SK-N-SH (cell line): ENCODE results near the gene HSF5. TPM values are rescaled to one million over a fixed set of nuclear protein-coding genes. Genes with fewer than 3 reads are reported as not detected.

Experiments used
- CTCF ChIA-PET: fragments of 300-600, 350-600 bp; formaldehyde crosslinking; extraction: SDS; loops from one replicate; lab custom pipeline; 2021; lab: Yijun Ruan, JAX
- POLR2A ChIA-PET: fragments of 350-600 bp; sonication (Branson Sonifier 250); formaldehyde crosslinking; extraction: SDS; loops from one replicate; lab custom pipeline; 2020; ENCODE audit warnings: antibody characterized with exemption, inconsistent platforms; lab: Yijun Ruan, JAX
- DNase-seq: peaks from one replicate; pipeline ENCODE4 v3.0.0; 2012
- H2AFZ ChIP-seq: fragments of 200-600 bp; sonication (generic); 2 replicates; pipeline ENCODE4 v1.8.1; 2016; ENCODE audit warnings: antibody characterized with exemption, mild to moderate bottlenecking, low read depth
- H3F3A ChIP-seq: fragments of 200-600 bp; sonication (generic); replicated peaks from 2 replicates; pipeline ENCODE3; 2016; ENCODE audit warnings: antibody characterized with exemption, mild to moderate bottlenecking; ENCODE audit not compliant: insufficient read depth
- H3K27ac ChIP-seq, 2 experiments: fragments of 200-500 bp in 1 of 2; fragments of 200-600 bp in 1 of 2; sonication (Bioruptor generic) in 1 of 2; sonication (generic), shearing (Covaris generic) in 1 of 2; 2 replicates each; pipeline versions ENCODE4 v1.5.1 to v1.6.1; 2014 to 2016; ENCODE audit warnings: low read depth in 2 of 2, inconsistent platforms in 1 of 2, low read length in 1 of 2, mild to moderate bottlenecking in 1 of 2, mixed read lengths in 1 of 2
- H3K27me3 ChIP-seq: fragments of 200-600 bp; sonication (generic), shearing (Covaris generic); 2 replicates; pipeline ENCODE4 v1.6.1; 2016; ENCODE audit warnings: mixed run types; ENCODE audit not compliant: insufficient read depth
- H3K36me3 ChIP-seq, 2 experiments: fragments of 200-500 bp in 1 of 2; fragments of 200-600 bp in 1 of 2; sonication (Bioruptor generic) in 1 of 2; sonication (generic) in 1 of 2; replicated peaks in 1 of 2; 2 replicates each; pipeline versions ENCODE3 to v1.5.1; 2014 to 2016; ENCODE audit warnings: low read length in 1 of 2, mild to moderate bottlenecking in 1 of 2; ENCODE audit not compliant: insufficient read depth in 2 of 2, control insufficient read depth in 1 of 2
- H3K4me1 ChIP-seq, 2 experiments: fragments of 200-500 bp in 1 of 2; fragments of 200-600 bp in 1 of 2; sonication (Bioruptor generic) in 1 of 2; sonication (generic), shearing (Covaris generic) in 1 of 2; 2 replicates each; pipeline versions ENCODE4 v1.5.1 to v1.6.1; 2014 to 2016; ENCODE audit warnings: low read depth in 1 of 2, low read length in 1 of 2, mixed run types in 1 of 2; ENCODE audit not compliant: insufficient read depth in 2 of 2, control insufficient read depth in 1 of 2
- H3K4me2 ChIP-seq: fragments of 200-600 bp; sonication (generic), shearing (Covaris generic); 2 replicates; pipeline ENCODE4 v1.6.1; 2017; ENCODE audit warnings: mixed run types
- H3K4me3 ChIP-seq, 2 experiments: fragments of 200-500 bp in 1 of 2; fragments of 200-600 bp in 1 of 2; sonication (Bioruptor generic) in 1 of 2; sonication (generic), shearing (Covaris generic) in 1 of 2; 2 replicates each; pipeline versions ENCODE4 v1.5.1 to v1.8.1; 2014 to 2016; ENCODE audit warnings: low read depth in 2 of 2, inconsistent platforms in 1 of 2, low read length in 1 of 2, mild to moderate bottlenecking in 1 of 2, mixed read lengths in 1 of 2, moderate library complexity in 1 of 2
- H3K79me2 ChIP-seq: fragments of 200-600 bp; sonication (generic); 2 replicates; pipeline ENCODE4 v1.8.1; 2017; ENCODE audit warnings: mild to moderate bottlenecking; ENCODE audit not compliant: insufficient read depth
- H3K9ac ChIP-seq: fragments of 200-600 bp; sonication (generic); 2 replicates; pipeline ENCODE4 v1.6.1; 2017; ENCODE audit warnings: mixed run types
- H3K9me2 ChIP-seq: fragments of 200-600 bp; sonication (generic); 2 replicates; pipeline ENCODE4 v1.6.1; 2017; ENCODE audit warnings: mixed run types
- H3K9me3 ChIP-seq: fragments of 200-600 bp; sonication (generic); 2 replicates; pipeline ENCODE4 v1.6.1; 2017; ENCODE audit warnings: mixed run types, mild to moderate bottlenecking, moderate library complexity
- H4K20me1 ChIP-seq: fragments of 200-600 bp; sonication (generic); 2 replicates; pipeline ENCODE4 v1.6.1; 2017; ENCODE audit warnings: mild to moderate bottlenecking, mixed run types; ENCODE audit not compliant: insufficient read depth
- ELF1 ChIP-seq: IDR thresholded peaks from 2 replicates; pipeline ENCODE4 v1.4.0; 2012
- EP300 ChIP-seq, 2 experiments: IDR thresholded peaks; 2 replicates each; pipeline versions ENCODE4 v1.4.0 to v1.6.1; 2012; ENCODE audit warnings: borderline replicate concordance in 1 of 2, low read depth in 1 of 2, low read length in 1 of 2
- EZH2phosphoT487 ChIP-seq: fragments of 200-600 bp; sonication (generic); IDR thresholded peaks from 2 replicates; pipeline ENCODE4 v1.6.1; 2017; ENCODE audit warnings: low read depth, mixed run types, mild to moderate bottlenecking, antibody characterized with exemption, moderate library complexity, borderline replicate concordance
- FOSL2 ChIP-seq: IDR thresholded peaks from 2 replicates; pipeline ENCODE4 v1.4.0; 2012; ENCODE audit warnings: low read depth, mild to moderate bottlenecking, moderate library complexity, borderline replicate concordance
- FOXM1 ChIP-seq: IDR thresholded peaks from 2 replicates; pipeline ENCODE4 v1.4.0; 2012; ENCODE audit warnings: low read depth, mild to moderate bottlenecking
- GABPA ChIP-seq: IDR thresholded peaks from 2 replicates; pipeline ENCODE4 v1.4.0; 2012; ENCODE audit warnings: low read depth, mild to moderate bottlenecking
- GATA2 ChIP-seq: sonication (generic); formaldehyde crosslinking; IDR thresholded peaks from 2 replicates; pipeline ENCODE4 v1.5.0; 2020; ENCODE audit warnings: mild to moderate bottlenecking, missing genetic modification reagents
- IRF3 ChIP-seq: fragments of 150-350 bp; IDR thresholded peaks from 2 replicates; pipeline ENCODE4 v1.6.1; 2016; ENCODE audit warnings: mild to moderate bottlenecking, low read depth, low read length
- MAX ChIP-seq: IDR thresholded peaks from 2 replicates; pipeline ENCODE4 v1.4.0; 2012; ENCODE audit warnings: low read depth
- MEF2A ChIP-seq: IDR thresholded peaks from 2 replicates; pipeline ENCODE4 v1.4.0; 2012; ENCODE audit warnings: low read depth, borderline replicate concordance
- MXI1 ChIP-seq: IDR thresholded peaks from 2 replicates; pipeline ENCODE4 v1.6.1; 2012; ENCODE audit warnings: mild to moderate bottlenecking, low read depth, low read length, improper control_type of control experiment
- NRF1 ChIP-seq: IDR thresholded peaks from 2 replicates; pipeline ENCODE4 v1.6.1; 2012; ENCODE audit warnings: low read depth, mild to moderate bottlenecking, low read length
- POLR2AphosphoS5 ChIP-seq: IDR thresholded peaks from 2 replicates; pipeline ENCODE4 v1.6.1; 2012; ENCODE audit warnings: low read depth, low read length
- RCOR1 ChIP-seq: fragments of 150-350 bp; IDR thresholded peaks from 2 replicates; pipeline ENCODE4 v1.6.1; 2017; ENCODE audit warnings: antibody characterized with exemption, low read length
- RXRA ChIP-seq: IDR thresholded peaks from 2 replicates; pipeline ENCODE4 v1.4.0; 2012; ENCODE audit warnings: low read depth, mild to moderate bottlenecking, borderline replicate concordance
- TAF1 ChIP-seq: IDR thresholded peaks from 2 replicates; pipeline ENCODE4 v1.6.1; 2012; ENCODE audit warnings: low read depth, mild to moderate bottlenecking, low read length, moderate library complexity, borderline replicate concordance
- TCF12 ChIP-seq: IDR thresholded peaks from 2 replicates; pipeline ENCODE4 v1.4.0; 2012
- WGBS: methylation state at CpG from one replicate; pipeline ENCODE4 v1.1.6; 2017; ENCODE audit warnings: low lambda C conversion rate; 5-methylcytosine and 5-hydroxymethylcytosine counted together
- polyA plus RNA-seq, 3 experiments: library from polyadenylated mRNA; depleted of rRNA; stranded (reverse); fragments of >200 nt; gene quantifications; 2 replicates each; pipeline ENCODE4 v1.2.3, GENCODE V29; 2012
- TF ChIP-seq, protein P1 (sequence below): fragments of 150-350 bp; IDR thresholded peaks from 2 replicates; pipeline ENCODE4 v1.6.1; 2017; ENCODE audit warnings: antibody characterized with exemption, low read length, low read depth, borderline replicate concordance

The HSF5 gene
- polyA plus RNA-seq, 1 of the 3 experiments (the other 2 are of a cell fraction) = not detected

GRCh38 chr17:58379511-58379824 lies 108.7 kb downstream of the HSF5 start:
- no peaks in the 10 kb centered on the region for H3K9me2 ChIP-seq
- TF ChIP-seq, protein P1, sequence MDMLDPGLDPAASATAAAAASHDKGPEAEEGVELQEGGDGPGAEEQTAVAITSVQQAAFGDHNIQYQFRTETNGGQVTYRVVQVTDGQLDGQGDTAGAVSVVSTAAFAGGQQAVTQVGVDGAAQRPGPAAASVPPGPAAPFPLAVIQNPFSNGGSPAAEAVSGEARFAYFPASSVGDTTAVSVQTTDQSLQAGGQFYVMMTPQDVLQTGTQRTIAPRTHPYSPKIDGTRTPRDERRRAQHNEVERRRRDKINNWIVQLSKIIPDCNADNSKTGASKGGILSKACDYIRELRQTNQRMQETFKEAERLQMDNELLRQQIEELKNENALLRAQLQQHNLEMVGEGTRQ = no peak
- TF ChIP-seq EP300 (IDR thresholded peaks at IDR 0.05; ENCODE audit: borderline replicate concordance in 1 of 2, low read depth in 1 of 2, low read length in 1 of 2) = no peak
- H3K36me3 ChIP-seq = no peaks in the 10 kb centered on the region
- no peaks in the 10 kb centered on the region for H3F3A ChIP-seq
- H4K20me1 ChIP-seq = no peaks in the 10 kb centered on the region
- H3K79me2 ChIP-seq = no peaks in the 10 kb centered on the region
- CTCF ChIA-PET = interaction anchor here (0.6 to 3.0 kb wide), 5 partner anchors 11 to 130 kb away, joined by 3 to 13 read pairs (median 5); no protein-coding TSS in a partner anchor
- H3K27ac ChIP-seq = no peak overlapping the region
- POLR2A ChIA-PET = no interaction called here
- 31% methylated on average over 3 of the region's 3 CpGs for WGBS
- no peak overlapping the region for H3K4me3 ChIP-seq
- H3K9me3 ChIP-seq = no peaks in the 10 kb centered on the region
- no peak overlapping the region for H2AFZ ChIP-seq
- peaks cover 34% of the 10 kb centered on the region for H3K27me3 ChIP-seq
- no peak for DNase-seq
- no peak overlapping the region for H3K4me2 ChIP-seq
- H3K9ac ChIP-seq = no peak overlapping the region
- H3K4me1 ChIP-seq = no peaks in the 10 kb centered on the region

DNA sequence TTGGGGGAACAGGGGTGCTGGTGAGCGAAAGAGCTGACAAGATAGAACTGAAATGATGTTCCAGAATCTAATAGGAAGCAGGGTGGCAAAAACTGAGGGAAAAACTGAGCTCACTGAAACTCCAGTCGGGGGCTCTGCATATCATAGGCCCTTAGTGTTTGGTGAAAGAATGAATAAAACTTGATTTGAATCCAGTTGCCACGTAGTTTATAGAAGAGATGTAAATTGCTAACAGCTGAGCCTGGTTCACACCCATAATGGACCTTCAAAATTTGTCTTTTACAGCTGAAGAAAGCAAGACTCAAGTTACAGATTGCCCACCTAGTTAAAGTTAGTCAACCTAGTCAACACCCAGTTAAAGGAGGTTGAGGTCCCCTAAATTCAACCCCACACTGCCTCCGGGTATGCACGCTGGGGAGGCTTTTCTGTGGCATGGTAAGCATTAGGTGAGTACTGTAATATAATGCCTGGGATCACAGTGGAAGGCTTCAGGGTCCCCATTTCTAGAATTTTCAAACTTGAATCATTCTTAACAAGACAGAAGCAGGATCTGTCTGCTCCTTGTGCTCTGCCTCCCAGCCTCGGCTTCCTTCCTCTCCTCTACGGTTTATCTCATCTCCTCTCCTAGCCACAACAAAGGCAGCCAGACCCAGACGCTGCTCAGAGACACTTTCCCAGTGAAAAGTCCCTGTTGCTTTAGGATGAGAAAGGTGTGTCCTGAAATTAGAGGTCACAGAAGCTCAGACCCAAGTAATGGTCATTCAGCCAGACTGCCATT lies 109.3 kb downstream of the HSF5 start:
- Histone ChIP-seq H3K4me1 (no peaks in the 10 kb centered on the region), H3K36me3 (no peaks in the 10 kb centered on the region), H3K79me2 (no peaks in the 10 kb centered on the region), H3K9me2 (no peaks in the 10 kb centered on the region), H2AFZ (no peak overlapping the region), H3K4me3 (no peak overlapping the region), H3K9ac (no peak overlapping the region), H3K27ac (no peak overlapping the region), H4K20me1 (no peaks in the 10 kb centered on the region), H3K27me3 (peaks cover 34% of the 10 kb centered on the region), H3K4me2 (no peak overlapping the region), H3F3A (no peaks in the 10 kb centered on the region), H3K9me3 (no peaks in the 10 kb centered on the region)
- POLR2A ChIA-PET = interaction anchor here (1.5 kb wide), 1 partner anchor 26 kb away, joined by 3 read pairs; no protein-coding TSS in a partner anchor
- 32% methylated on average over 8 of the region's 8 CpGs for WGBS
- CTCF ChIA-PET = interaction anchor here (0.6 to 3.0 kb wide), 8 partner anchors 11 to 203 kb away, joined by 3 to 13 read pairs (median 5); partner anchors contain the start of gene RNF43
- TF ChIP-seq IRF3 = no peak
- TF ChIP-seq NRF1 = no peak
- no peak for TF ChIP-seq EZH2phosphoT487
- TF ChIP-seq MXI1 = no peak
- no peak for DNase-seq

- Histone ChIP-seq H2AFZ (no peak overlapping the region), H3K36me3 (no peaks in the 10 kb centered on the region), H3K9ac (no peak overlapping the region), H3K79me2 (no peaks in the 10 kb centered on the region), H3K27me3 (peaks cover 34% of the 10 kb centered on the region), H3F3A (no peaks in the 10 kb centered on the region), H3K27ac (no peak overlapping the region), H3K9me2 (no peaks in the 10 kb centered on the region), H3K4me2 (no peak overlapping the region), H4K20me1 (no peaks in the 10 kb centered on the region), H3K4me3 (no peak overlapping the region), H3K9me3 (no peaks in the 10 kb centered on the region), H3K4me1 (no peaks in the 10 kb centered on the region)
- CTCF ChIA-PET = interaction anchor here (0.6 kb wide), 1 partner anchor 123 kb away, joined by 3 read pairs; no protein-coding TSS in a partner anchor
- POLR2A ChIA-PET = interaction anchor here (1.5 kb wide), 1 partner anchor 25 kb away, joined by 3 read pairs; no protein-coding TSS in a partner anchor
- no peak for DNase-seq
- 51% methylated on average over 5 of the region's 5 CpGs for WGBS
- TF ChIP-seq RCOR1 (no peak), FOXM1 (no peak), EP300 (IDR thresholded peaks at IDR 0.05; ENCODE audit: borderline replicate concordance in 1 of 2, low read depth in 1 of 2, low read length in 1 of 2) (no peak), MAX (no peak), ELF1 (no peak), TCF12 (no peak), RXRA (no peak), GABPA (no peak), FOSL2 (no peak), POLR2AphosphoS5 (no peak), IRF3 (no peak), MEF2A (no peak), TAF1 (no peak), GATA2 (CRISPR knock-in tag) (no peak)
Observed at GRCh38 chr17:58377661-58378060, 110.5 kb downstream of the HSF5 start.
